NCI-H2029 (cell line): ENCODE measurements around the gene FBXO10.
"Not testable (repeated sequence)": the region's sequence is repeated elsewhere in the genome, so short reads cannot be mapped to it uniquely, and the experiment has no call there.

ENCODE experiments used
- DNase-seq: peaks from one replicate; lab custom pipeline; 2025; lab: John Stamatoyannopoulos, UW

FBXO10 gene

DNA sequence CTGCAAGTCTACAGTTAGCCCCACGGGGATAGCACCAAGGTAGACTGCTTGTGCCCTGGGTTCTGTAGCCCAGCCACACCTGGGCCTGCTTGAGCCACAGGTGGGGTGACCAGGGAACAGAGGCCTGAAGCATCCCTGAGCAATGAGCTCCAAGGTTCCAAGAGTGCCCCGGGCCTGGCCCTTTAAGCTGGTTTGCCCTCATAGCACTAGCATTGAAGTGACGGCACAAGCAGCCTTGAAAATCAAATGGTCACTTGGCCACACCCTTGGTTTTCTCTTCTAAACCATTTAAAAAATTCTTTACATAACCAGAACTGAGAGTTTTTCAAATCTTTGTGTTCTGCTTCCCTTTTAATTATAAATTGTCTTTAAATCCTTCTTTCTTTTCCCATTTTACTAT lies 24.7 kb downstream of the FBXO10 start:
- DNase-seq = no peak

DNA sequence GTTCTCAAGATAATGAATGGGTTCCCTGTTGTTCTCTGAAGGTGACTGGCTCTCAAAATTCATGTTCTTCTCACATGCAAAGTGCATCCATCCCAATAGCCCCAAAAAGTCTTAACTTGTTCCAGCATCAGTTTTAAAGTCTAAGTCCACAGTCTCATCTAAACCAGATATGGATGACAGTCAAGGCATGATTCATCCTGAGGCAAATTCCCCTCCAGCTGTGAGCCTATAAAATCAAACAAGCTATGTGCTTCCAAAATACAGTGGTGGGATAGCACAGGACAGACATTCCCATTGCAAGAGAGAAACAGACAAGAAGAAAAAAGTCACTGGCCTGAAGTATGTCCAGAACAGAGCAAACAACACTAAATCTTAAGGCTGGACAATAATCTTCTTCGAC lies 25.4 kb downstream of the FBXO10 start:
- DNase-seq = no peak

DNA sequence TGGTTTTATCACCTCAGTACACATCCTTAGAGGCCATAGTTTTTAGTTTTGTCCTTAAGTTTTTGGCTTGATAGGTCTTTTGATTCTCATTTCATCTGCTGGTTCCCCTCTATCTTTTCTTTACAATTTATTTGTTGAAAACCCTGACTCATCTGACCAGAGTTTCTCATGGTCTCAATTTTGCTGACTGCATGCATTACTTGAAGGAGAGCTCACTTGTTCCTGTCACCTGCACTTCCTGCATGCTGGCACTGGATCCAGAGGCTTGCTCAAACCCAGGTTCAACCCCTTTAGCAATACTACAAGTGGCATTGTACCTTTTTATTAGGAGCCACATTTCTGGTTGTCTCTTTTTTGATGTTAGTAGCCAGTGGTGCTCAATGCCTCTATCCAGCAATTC lies 26.7 kb downstream of the FBXO10 start:
- no peak for DNase-seq

DNA sequence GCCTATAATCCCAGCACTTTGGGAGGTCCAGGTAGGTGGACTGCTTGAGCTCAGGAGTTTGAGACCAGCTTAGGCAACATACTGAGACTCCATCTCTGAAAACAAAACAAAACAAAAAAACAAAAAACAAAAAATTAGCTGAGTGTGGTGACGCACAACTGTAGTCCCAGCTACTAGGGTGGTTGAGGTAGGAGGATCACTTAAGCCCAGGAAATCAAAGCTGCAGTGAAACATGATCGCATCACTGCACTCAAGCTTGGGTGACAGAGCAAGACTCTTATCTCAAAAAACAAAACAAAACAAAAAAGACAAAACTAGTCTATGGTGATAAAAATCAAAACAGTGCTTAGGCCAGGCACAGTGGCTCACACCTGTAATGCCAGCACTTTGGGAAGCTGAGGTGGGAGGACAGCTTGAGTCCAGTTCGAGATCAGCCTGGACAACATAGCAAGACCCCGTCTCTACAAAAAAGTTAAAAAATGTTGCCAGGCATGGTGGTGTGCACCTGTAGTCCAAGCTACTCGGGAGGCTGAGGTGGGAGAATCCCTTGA lies 28.8 kb downstream of the FBXO10 start:
- DNase-seq = no peak

DNA sequence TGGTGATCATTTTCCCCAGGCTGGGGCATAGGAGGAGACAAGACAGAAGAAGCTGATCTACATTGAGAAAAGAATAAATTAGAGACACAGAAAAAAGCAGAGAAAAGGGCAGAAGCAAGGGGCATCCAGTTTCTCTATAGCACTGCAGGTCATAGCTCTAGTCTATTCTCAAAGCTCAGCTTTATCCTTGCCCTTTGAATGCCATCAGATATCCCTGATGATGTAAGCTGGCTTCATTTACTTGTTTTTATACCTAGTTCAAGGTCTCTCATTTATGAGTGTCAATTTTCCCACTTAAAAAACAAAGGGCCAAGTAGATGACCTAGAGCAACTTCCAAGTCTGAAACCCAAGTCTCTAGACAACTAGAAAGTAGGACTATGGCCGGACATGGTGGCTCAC lies 32.7 kb downstream of the FBXO10 start:
- DNase-seq = no peak

DNA sequence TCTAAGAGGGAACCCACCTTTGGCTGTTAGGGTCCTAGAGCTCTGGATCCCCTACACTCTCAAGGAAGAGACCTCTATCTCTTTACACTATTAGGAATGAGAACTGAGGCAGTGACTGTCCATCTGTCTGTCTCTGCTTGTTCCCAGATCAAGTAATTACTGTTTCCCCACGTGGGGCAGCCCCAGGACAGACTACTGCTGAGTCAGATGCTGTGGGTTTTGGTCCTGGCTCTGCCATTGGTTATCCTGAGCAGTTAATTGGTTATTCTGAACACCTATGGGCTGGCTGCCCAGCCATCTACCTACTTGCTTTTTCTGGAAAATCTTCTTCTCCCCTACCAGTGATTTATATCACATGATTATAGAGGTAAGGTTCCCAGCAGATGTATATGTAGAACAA lies 33.3 kb downstream of the FBXO10 start:
- DNase-seq = no peak

DNA sequence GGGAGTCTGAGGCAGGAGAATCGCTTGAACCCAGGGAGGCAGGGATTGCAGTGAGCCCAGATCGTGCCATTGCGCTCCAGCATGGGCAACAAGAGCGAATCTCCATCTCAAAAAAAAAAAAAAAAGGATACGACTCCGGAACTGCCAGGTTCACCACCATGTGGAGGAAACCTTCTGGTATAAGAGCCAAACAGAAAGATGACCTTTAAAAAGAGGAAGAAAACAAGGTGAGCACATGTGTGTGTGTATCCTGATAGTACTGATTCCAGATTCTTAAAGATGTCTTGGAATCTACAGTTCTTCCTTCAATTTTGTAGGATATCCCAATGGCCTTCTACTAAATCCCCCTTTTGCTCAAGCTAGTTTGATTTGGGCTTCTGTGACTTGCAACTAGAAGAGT lies 33.7 kb downstream of the FBXO10 start:
- DNase-seq = no peak

DNA sequence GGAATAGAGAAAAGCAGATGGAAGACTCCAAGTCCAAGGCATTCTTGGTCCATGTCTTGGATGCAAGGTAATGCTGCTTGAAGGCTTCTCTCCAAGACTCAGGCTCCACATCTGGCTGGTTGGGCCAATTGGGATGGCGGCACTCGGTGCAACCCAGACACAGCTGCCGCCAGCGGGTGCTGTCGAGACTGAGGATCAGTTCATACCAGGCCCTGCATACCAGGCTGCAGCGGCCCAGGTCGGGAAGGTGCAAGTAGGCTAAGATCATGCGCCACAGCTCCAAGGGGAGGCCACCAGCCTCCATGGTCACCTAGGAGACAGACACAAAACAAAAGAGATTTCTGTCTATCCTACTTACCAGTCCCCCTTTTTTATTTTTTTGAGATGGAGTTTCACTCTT lies 34.7 kb downstream of the FBXO10 start:
- DNase-seq = no peak

DNA sequence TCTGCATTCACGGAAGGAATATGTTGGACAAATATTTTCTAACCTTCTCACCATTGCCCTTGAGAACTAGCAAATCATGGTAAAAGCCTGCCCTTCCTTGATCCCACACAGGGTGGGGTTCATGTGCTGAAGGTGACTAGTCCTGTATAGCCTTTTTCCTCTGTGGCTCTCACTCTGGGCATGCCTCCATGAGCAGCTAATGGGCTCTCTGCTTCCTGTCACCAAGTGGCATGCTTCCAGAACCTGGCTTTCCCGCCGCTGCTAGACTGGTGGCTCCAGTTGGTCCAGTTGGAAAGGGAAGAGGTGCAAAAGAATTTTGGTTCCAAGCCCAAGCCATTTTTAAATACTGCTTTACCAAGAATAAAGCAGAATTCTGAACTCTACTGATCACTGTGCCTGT lies 35.5 kb downstream of the FBXO10 start:
- peak; percentile 86 for DNase-seq

DNA sequence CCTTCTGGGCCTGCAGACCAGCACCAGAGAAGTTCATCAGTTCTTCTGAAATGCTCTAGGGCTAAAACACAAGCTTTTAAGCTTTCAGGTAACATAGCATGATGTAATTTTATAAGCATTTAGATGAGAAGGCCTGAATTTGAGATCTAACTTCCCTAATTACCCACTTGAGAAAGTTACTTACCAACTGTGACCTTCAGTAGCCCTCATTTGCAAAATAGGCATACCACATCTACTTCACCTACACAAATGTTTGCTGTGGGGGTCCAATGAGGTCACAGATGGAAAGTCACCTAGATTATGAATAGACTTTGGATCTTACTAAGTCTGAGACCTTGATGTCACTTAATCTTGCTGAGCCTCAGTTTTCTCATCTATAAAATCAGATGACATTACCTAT lies 36.5 kb downstream of the FBXO10 start:
- no peak for DNase-seq

DNA sequence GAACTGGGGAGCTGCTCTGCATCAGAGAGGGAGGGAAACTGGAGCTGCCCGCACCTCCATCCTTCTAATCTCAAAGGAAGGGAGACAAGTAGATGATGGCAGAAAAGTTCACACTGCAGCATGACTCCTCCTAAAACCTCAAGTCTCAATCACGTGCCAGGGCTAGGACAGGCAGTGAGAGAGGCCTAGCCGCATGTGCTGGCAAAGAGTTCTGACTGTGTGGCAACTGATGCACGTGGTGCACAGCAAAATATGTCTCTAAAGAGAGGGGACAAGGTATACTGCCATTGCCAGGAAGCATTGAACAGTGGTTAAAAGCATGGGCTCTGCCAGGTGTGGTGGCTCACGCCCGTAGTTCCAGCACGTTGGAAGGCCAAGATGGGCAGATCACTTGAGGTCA lies 38.1 kb downstream of the FBXO10 start:
- no peak for DNase-seq

DNA sequence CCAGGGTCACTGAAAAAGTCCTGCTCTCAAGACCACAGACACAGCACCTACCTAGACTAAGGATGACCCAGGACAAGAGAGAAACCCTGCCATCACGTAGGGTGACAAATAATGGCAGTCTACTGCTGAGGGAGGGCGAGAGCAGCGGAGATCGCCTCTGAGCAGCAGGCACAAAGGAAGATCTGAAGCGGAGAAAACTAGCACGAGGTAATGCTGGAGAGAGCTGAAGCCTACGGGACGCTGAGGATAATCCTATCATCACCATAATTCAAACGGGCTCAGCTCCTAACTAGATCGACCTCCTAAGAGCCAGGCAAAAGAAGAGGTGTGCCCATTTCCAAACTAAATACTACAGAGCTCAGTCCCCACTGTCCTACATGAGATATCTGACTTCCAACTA lies 41.3 kb downstream of the FBXO10 start:
- DNase-seq = no peak

DNA sequence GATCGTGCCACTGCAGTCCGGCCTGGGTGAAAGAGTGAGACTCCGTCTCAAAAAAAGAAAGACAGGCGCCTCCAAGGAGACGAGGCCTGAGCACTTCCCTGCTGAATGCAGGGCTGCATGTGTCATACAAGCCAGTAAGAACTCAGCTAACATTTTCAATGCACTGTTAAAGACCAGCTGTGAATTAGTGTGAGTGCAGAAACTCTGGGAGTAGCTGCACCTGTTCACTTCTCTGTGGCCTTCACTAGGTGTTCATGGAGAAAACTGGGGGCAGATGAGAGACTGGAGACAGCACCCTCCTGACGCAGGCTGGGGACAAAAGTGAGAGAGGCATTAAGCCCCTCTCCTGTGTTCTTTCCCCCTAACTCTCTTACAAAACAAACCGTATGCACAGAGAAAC lies 41.8 kb downstream of the FBXO10 start:
- no peak for DNase-seq

DNA sequence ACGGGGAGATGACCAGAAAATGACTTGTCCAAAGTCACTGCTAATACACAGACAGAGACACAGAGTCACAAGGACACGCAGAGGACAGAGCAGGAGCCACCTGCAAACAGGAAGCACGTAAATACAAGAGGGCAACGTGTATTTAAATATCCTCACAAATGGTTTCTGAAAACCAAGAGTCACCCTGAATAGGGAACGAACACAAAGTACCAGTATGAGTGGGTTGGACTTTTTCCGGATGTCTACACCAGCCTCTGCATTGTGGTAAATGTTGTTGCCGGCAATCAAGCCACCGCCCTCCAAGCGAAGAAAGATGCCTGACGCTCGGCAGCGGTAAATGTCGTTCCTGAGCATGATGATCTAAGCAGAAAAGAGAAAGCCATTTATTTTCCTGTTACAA lies 44.5 kb downstream of the FBXO10 start:
- no peak for DNase-seq

DNA sequence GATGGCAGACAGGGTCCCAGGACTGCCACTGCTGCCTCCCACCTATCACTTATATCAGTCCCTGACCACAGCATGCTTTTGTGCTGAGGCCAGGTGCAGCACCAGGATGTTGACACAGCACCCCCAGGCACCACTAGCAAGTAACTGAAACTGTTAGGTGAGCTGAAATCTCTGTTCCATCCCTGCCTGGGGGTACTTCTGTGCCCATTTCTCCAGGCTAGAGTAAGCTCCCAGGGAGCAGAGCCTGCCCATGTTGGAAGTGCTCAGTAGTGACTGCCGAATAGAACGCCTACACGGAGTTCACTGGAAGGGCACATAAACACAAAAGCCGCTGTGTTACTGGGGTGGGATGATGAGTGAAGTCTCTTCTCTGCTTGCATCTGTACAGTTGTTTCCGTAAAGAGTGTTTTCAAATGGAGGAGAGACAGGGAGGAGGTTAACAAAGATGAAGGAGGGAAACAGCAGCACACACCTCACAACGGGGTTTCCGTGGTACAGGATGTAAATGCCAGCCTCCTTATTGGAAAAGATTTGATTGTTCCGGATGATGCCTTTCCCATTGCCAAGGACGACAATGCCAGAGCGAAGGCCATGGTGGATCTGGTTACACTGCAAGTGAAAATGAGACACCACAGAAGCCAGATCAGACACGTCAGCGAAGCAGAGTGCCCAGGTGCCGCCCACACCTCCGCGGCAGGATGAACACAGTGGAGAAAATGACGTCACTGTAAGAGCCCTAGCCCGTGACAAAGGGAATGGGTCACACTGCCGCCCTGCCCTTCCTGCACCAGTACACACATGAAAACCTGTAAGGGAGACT lies 47.3 kb downstream of the FBXO10 start:
- peak; percentile 93 for DNase-seq

DNA sequence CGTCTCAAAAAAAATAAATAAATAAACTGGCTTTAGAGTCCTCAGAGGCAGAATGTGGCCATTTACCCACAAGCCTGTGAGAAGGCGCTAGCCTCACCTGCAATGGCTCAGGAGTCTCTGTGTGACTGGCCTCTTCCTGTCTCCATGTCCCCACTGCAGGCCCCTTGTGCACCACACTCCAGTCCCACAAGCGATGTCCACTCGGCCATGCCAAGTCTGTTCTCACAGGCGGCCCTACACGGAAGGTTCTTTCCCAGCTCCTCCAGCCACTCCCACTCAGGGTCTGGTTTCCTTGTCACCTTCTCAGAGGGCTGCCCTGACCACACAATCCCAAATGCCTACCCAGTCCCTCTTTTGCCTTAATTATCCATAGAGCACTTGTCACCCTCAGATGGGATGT lies 52.3 kb downstream of the FBXO10 start:
- no peak for DNase-seq

DNA sequence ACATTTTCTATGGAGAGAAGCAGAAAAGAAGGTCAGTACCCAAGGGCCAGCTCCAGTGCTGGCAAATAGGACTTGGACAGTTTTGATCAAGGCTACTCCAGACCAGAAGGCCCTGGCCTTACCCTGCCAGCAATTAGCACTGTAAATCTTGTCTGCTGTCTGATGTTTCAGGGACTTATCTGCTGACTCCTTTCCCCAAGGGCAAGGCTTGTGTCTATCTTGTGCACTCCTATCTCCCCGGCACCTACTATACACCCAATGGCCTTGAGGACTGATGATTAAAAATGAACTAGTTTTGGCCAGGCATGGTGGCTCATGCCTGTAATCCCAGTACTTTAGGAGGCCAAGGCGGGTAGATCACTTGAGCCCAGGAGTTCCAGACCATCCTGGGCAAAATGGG lies 53.2 kb downstream of the FBXO10 start:
- DNase-seq = no peak

DNA sequence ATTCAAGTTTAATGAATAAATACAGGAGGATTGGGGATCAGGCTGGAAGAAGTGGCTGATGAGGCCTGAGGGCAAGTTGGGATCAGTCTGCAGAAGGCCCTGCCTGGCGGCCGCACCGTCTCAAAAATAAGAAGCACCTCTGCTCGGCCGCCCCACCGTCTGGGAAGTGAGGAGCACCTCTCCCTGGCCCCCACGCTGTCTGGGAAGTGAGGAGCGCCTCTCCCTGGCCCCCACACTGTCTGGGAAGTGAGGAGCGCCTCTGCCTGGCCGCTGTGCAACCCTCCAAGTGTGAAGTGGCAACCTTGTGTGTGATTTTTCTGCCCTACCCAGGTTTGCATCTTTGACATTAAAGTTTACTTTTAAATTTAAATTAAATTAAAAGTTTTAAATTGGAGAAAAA lies 55.1 kb downstream of the FBXO10 start:
- DNase-seq = no peak

DNA sequence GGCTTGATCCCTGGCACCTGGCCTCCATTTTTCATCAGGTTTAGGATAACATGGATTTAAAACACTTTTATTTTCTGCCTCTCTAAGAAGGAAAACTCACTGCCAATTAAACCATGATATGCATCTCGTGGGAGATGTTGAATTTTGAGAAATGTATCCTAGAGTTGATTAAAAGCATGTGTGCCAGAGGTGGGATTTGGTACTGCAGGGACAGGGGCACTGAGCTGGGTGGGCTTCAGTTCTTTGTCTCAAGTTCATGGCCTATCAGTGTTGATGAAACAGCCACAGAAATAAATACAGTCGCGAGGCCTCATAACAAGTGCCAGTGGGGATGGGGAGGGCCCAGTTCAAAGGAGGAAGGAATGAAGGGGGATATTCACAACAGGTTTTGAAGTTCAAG lies 55.5 kb downstream of the FBXO10 start:
- no peak for DNase-seq

DNA sequence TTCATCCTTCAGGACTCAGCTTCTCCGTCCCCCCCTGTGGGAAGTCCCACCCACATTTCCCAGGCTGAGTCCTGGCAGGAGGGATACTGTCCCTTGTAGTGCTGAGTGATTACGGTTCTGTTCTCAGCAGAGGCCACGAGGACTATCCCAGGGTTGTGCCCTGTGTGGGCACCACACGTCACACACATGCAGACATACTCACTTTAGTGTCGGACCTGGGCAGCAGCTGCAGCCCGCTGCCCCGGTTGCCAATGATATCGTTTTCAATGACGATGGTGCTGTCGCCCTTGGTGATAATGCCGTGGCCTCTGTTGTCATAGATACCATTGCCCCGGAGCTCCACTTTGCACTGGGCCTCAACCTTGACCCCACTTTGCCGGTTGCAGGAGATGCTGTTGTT lies 58.3 kb downstream of the FBXO10 start:
- DNase-seq = no peak

DNA sequence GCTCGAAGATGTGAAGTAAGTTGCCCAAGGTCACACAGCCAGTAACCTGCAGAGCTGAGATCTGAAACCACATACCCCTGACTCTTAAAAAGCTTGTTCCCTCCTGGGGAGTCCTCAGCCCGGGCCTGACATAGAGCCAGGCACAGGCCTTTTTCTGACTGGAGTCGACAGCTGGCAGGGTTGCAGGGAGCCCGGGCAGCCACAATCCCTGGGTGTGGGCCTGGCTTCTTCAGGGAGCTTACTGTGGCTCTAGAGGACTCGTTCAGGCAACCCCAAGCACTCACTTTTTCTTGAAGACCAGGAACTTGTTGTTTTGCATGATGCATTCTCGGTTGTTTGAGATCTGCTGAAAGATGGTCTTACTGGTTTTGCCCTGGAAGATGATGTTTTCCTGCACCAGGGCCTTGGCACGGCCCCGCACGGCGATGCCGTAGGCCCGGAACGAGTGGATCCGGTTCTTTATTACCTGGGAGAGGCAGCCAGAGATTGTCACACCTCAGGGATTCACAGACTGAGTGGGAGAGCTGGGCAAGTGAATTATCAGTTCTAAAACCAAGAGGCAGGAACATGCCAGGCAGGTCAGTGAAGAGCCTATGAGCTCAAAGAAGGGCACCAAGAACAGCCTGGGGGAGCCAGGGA lies 60.4 kb downstream of the FBXO10 start:
- DNase-seq = no peak

DNA sequence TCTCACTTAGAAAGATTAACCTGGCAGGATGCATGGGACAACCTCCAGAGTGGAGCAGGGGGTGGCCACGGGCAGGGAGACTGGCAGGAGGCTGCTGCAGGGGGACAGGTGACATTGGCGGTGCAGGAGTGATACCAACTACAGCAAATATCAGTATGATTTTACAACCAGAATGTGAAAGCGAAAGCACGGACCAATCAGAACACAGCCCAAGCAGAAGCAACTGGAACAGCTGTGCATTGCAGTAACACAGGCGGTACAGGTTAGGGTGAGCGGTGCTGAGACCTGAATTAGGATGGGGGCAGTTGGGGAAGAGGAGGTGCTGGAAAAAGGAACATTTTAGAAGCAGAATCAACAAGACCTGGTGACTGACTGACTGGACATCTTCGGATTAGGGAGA lies 61.2 kb downstream of the FBXO10 start:
- no peak for DNase-seq

DNA sequence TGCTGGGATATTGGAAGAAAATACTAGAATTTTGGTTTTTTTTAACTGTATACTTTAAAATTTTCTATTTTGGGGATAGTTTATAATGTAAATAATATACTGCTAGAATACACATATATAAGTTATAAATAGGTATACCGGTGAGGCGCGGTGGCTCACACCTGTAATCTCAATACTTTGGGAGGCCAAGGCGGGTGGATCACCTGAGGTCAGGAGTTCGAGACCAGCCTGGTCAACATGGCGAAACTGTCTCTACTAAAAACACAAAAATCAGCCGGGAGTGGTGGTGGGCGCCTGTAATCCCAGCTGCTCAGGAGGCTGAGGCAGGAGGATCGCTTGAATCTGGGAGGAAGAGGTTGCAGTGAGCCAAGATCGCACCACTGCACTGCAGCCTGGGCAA lies 61.8 kb downstream of the FBXO10 start:
- not testable (repeated sequence) for DNase-seq

DNA sequence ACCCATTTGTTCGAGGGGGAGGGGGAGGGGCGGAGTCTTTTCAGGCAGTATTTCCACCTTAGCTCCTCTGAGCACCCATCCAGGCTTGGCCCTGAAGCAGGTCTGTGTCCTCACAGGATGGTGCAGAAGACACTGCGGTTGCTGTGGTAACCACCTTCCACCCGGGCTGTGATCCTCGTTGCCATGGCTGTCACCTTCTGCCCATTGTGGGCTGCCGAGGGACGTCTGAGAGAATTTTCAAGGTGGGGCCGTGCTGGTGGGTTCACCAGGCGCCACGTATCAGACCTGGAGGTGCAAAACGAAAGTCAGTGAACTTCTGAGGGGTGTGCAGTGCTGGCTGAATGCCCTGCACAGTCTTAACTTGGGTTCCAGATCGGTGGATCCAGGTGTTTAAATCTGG lies 63.7 kb downstream of the FBXO10 start:
- no peak for DNase-seq
